Loucy (cell line): ENCODE measurements around the gene NDUFB7.
A peak's percentile ranks its signal among the peaks of the same experiment; 100 is the strongest.
"Not testable (repeated sequence)": the region's sequence is repeated elsewhere in the genome, so short reads cannot be mapped to it uniquely, and the experiment has no call there.

Experiments used
- H2AFZ ChIP-seq: fragments of 200-600 bp; sonication (generic); 2 replicates; pipeline ENCODE4 v1.6.0; 2016; ENCODE audit warnings: antibody characterized with exemption, mild to moderate bottlenecking, low read length, moderate library complexity
- H3F3A ChIP-seq: fragments of 200-600 bp; 2 replicates; pipeline ENCODE4 v1.6.0; 2016; ENCODE audit warnings: antibody characterized with exemption, low read depth, mild to moderate bottlenecking
- H3K27me3 ChIP-seq: fragments of 200-600 bp; sonication (generic); 2 replicates; pipeline ENCODE4 v1.6.1; 2014; ENCODE audit warnings: low read length, mild to moderate bottlenecking; ENCODE audit not compliant: insufficient read depth, poor library complexity, severe bottlenecking
- H3K36me3 ChIP-seq: fragments of 200-600 bp; sonication (generic); 2 replicates; pipeline ENCODE4 v1.6.1; 2016; ENCODE audit warnings: low read length; ENCODE audit not compliant: insufficient read depth
- H3K4me1 ChIP-seq: fragments of 200-600 bp; sonication (generic); 2 replicates; pipeline ENCODE4 v1.5.1; 2014; ENCODE audit warnings: low read length, mild to moderate bottlenecking; ENCODE audit not compliant: insufficient read depth, poor library complexity, severe bottlenecking
- H3K4me2 ChIP-seq: fragments of 200-600 bp; sonication (generic); 2 replicates; pipeline ENCODE4 v1.6.0; 2014; ENCODE audit warnings: antibody characterized with exemption, low read length, low read depth, mild to moderate bottlenecking; ENCODE audit not compliant: poor library complexity, severe bottlenecking
- H3K4me3 ChIP-seq: fragments of 200-600 bp; sonication (generic); 2 replicates; pipeline ENCODE4 v1.5.1; 2014; ENCODE audit warnings: low read length, mild to moderate bottlenecking, mixed read lengths; ENCODE audit not compliant: poor library complexity, severe bottlenecking
- H3K79me2 ChIP-seq: fragments of 200-600 bp; sonication (generic); 2 replicates; pipeline ENCODE4 v1.6.1; 2014; ENCODE audit warnings: low read length; ENCODE audit not compliant: insufficient read depth
- H3K9ac ChIP-seq: fragments of 200-600 bp; sonication (generic); 2 replicates; pipeline ENCODE4 v1.6.0; 2014; ENCODE audit warnings: mild to moderate bottlenecking, low read depth, low read length, moderate library complexity; ENCODE audit not compliant: poor library complexity, severe bottlenecking
- H3K9me2 ChIP-seq: fragments of 200-600 bp; sonication (generic); replicated peaks from 2 replicates; pipeline ENCODE4 v1.6.1; 2016; ENCODE audit warnings: low read depth, low read length, mixed read lengths
- H3K9me3 ChIP-seq: fragments of 200-600 bp; sonication (generic); 2 replicates; pipeline ENCODE4 v1.6.1; 2014; ENCODE audit warnings: mild to moderate bottlenecking, antibody characterized with exemption, low read length, low read depth; ENCODE audit not compliant: insufficient read depth
- H4K20me1 ChIP-seq: fragments of 200-600 bp; sonication (generic); 2 replicates; pipeline ENCODE4 v1.6.0; 2014; ENCODE audit warnings: antibody characterized with exemption, low read length, mild to moderate bottlenecking; ENCODE audit not compliant: insufficient read depth, poor library complexity, severe bottlenecking
- EZH2phosphoT487 ChIP-seq: fragments of 200-600 bp; IDR thresholded peaks from 2 replicates; pipeline ENCODE4 v1.6.1; 2018; ENCODE audit warnings: antibody characterized with exemption, mild to moderate bottlenecking, moderate library complexity, borderline replicate concordance
- TF ChIP-seq, protein P1 (sequence below): fragments of 200-600 bp; sonication (generic); conservative IDR thresholded peaks from 2 replicates; pipeline ENCODE4 v1.5.1; 2014; ENCODE audit warnings: mild to moderate bottlenecking, antibody characterized with exemption, low read length

Gene NDUFB7

GRCh38 chr19:14553042-14553938, 18.6 kb downstream of the NDUFB7 start:
- Histone ChIP-seq H3F3A (no peaks in the 10 kb centered on the region), H3K27me3 (no peaks in the 10 kb centered on the region), H4K20me1 (no peaks in the 10 kb centered on the region), H3K36me3 (peaks cover 13% of the 10 kb centered on the region; the same call in 1 of the 2 replicates), H2AFZ (no peak overlapping the region), H3K4me2 (no peak overlapping the region), H3K9me3 (no peaks in the 10 kb centered on the region), H3K4me1 (peaks cover 3% of the 10 kb centered on the region), H3K9me2 (no peaks in the 10 kb centered on the region), H3K79me2 (peaks cover 36% of the 10 kb centered on the region; the same call in 1 of the 2 replicates), H3K4me3 (no peak overlapping the region), H3K9ac (no peak overlapping the region)
- TF ChIP-seq, protein P1, sequence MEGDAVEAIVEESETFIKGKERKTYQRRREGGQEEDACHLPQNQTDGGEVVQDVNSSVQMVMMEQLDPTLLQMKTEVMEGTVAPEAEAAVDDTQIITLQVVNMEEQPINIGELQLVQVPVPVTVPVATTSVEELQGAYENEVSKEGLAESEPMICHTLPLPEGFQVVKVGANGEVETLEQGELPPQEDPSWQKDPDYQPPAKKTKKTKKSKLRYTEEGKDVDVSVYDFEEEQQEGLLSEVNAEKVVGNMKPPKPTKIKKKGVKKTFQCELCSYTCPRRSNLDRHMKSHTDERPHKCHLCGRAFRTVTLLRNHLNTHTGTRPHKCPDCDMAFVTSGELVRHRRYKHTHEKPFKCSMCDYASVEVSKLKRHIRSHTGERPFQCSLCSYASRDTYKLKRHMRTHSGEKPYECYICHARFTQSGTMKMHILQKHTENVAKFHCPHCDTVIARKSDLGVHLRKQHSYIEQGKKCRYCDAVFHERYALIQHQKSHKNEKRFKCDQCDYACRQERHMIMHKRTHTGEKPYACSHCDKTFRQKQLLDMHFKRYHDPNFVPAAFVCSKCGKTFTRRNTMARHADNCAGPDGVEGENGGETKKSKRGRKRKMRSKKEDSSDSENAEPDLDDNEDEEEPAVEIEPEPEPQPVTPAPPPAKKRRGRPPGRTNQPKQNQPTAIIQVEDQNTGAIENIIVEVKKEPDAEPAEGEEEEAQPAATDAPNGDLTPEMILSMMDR = no peak
- TF ChIP-seq EZH2phosphoT487 = no peak

- Histone ChIP-seq H3K79me2 (peaks cover 31% of the 10 kb centered on the region; the same call in 1 of the 2 replicates), H3K4me2 (peak overlapping the region; percentile 41), H3K36me3 (peaks cover 13% of the 10 kb centered on the region; the same call in 1 of the 2 replicates), H3K9ac (peak overlapping the region; percentile 6)
- H3K9me3 ChIP-seq, H3K27me3 ChIP-seq, H3K4me3 ChIP-seq, H4K20me1 ChIP-seq, H2AFZ ChIP-seq, H3K4me1 ChIP-seq, H3F3A ChIP-seq, H3K9me2 ChIP-seq: not testable (repeated sequence)
These were observed 19.9 kb downstream of the NDUFB7 start for GRCh38 chr19:14552006-14552360.

GRCh38 chr19:14551134-14552005, 20.5 kb downstream of the NDUFB7 start:
- H3K4me3 ChIP-seq, H3K27me3 ChIP-seq, H4K20me1 ChIP-seq, H3K9me3 ChIP-seq, H3F3A ChIP-seq, H2AFZ ChIP-seq, H3K9me2 ChIP-seq, H3K4me1 ChIP-seq: not testable (repeated sequence)
- peaks cover 34% of the 10 kb centered on the region; the same call in 1 of the 2 replicates for H3K79me2 ChIP-seq
- peaks cover 13% of the 10 kb centered on the region; the same call in 1 of the 2 replicates for H3K36me3 ChIP-seq
- peak overlapping the region; percentile 41 for H3K4me2 ChIP-seq
- H3K9ac ChIP-seq = peak overlapping the region; percentile 6
- TF ChIP-seq, protein P1 = peak; percentile 65
